OCI-LY7 (cell line): ENCODE data around the gene OPRM1.

Source experiments
- EZH2phosphoT487 ChIP-seq: fragments of 200-600 bp; sonication (generic); IDR thresholded peaks from 2 replicates; pipeline ENCODE4 v1.6.1; 2018; ENCODE audit warnings: low read depth, borderline replicate concordance, mild to moderate bottlenecking, mixed run types, antibody characterized with exemption, low read length, moderate library complexity, mixed read lengths
- TF ChIP-seq, protein P1 (sequence below): fragments of 200-600 bp; sonication (generic); conservative IDR thresholded peaks from 2 replicates; pipeline ENCODE4 v1.5.1; 2014; ENCODE audit warnings: mild to moderate bottlenecking, antibody characterized with exemption, low read length, moderate library complexity, mixed read lengths

DNA sequence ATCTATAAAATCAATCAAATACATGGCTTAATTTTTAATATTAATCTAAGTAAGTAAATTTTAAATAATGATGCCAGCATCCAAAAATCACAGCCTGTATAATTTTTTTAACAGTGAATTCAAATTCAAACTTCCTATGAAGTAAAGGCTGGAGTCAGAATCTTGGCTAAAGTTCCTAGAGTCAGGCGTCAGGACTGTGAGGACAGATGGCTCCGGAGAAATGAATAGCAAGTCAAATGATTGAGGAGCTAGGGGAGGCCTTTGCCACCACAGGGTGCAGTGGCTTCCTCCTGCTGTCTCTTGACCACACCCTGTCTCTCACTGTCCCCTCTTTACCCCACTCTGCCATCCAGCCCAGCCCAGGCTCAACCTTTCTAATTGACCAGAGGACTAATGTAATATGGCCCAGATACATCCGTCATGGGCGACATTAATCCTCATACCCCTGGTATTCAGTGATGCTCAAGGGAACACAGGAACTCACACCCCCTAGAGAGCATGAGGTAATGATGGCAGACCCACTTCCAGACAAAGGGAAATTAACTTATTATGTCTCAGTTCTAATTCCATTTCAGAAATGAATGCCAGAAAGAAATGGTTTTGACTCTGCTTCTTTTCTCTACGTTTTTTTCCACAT lies 53.4 kb downstream of the OPRM1 start:
- TF ChIP-seq, protein P1, sequence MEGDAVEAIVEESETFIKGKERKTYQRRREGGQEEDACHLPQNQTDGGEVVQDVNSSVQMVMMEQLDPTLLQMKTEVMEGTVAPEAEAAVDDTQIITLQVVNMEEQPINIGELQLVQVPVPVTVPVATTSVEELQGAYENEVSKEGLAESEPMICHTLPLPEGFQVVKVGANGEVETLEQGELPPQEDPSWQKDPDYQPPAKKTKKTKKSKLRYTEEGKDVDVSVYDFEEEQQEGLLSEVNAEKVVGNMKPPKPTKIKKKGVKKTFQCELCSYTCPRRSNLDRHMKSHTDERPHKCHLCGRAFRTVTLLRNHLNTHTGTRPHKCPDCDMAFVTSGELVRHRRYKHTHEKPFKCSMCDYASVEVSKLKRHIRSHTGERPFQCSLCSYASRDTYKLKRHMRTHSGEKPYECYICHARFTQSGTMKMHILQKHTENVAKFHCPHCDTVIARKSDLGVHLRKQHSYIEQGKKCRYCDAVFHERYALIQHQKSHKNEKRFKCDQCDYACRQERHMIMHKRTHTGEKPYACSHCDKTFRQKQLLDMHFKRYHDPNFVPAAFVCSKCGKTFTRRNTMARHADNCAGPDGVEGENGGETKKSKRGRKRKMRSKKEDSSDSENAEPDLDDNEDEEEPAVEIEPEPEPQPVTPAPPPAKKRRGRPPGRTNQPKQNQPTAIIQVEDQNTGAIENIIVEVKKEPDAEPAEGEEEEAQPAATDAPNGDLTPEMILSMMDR: no peak
- TF ChIP-seq EZH2phosphoT487: no peak
